WTC11 (cell line): ENCODE data around the gene FHOD3.

Experiments
- CBFB ChIP-seq: sonication (generic); formaldehyde crosslinking; IDR thresholded peaks from 2 replicates; pipeline ENCODE4 v1.8.1; 2022; ENCODE audit warnings: mild to moderate bottlenecking, low read depth, missing genetic modification reagents
- CREB1 ChIP-seq: sonication (generic); formaldehyde crosslinking; IDR thresholded peaks from 2 replicates; pipeline ENCODE4 v1.8.0; 2023; ENCODE audit warnings: mild to moderate bottlenecking, missing genetic modification reagents
- NR2C2 ChIP-seq: sonication (generic); formaldehyde crosslinking; IDR thresholded peaks from 2 replicates; pipeline ENCODE4 v1.8.0; 2022; ENCODE audit warnings: mild to moderate bottlenecking, missing genetic modification reagents
- NR3C1 ChIP-seq: sonication (generic); formaldehyde crosslinking; conservative IDR thresholded peaks from 2 replicates; pipeline ENCODE4 v1.8.1; 2023; ENCODE audit warnings: low read depth, mild to moderate bottlenecking, missing genetic modification reagents
- TEAD4 ChIP-seq: sonication (generic); formaldehyde crosslinking; IDR thresholded peaks from 2 replicates; pipeline ENCODE4 v1.8.0; 2022; ENCODE audit warnings: mild to moderate bottlenecking, missing genetic modification reagents
- ZNF263 ChIP-seq: sonication (generic); formaldehyde crosslinking; IDR thresholded peaks from 2 replicates; pipeline ENCODE4 v1.8.1; 2022; ENCODE audit warnings: low read depth, mild to moderate bottlenecking, moderate library complexity, missing genetic modification reagents
- ZNF317 ChIP-seq: sonication (generic); formaldehyde crosslinking; IDR thresholded peaks from 2 replicates; pipeline ENCODE4 v1.8.1; 2023; ENCODE audit warnings: low read depth, mild to moderate bottlenecking, moderate library complexity, missing genetic modification reagents, borderline replicate concordance
- ZNF416 ChIP-seq: fragments of 250-450 bp; sonication (Bioruptor Pico); IDR thresholded peaks from 2 replicates; pipeline ENCODE4 v1.9.0; 2021; ENCODE audit warnings: mild to moderate bottlenecking, inconsistent platforms
- TF ChIP-seq, protein P1 (sequence below): fragments of 200-600 bp; IDR thresholded peaks from 2 replicates; pipeline ENCODE4 v1.8.0; 2022; ENCODE audit warnings: antibody characterized with exemption
- TF ChIP-seq, protein P2 (sequence below): sonication (generic); formaldehyde crosslinking; IDR thresholded peaks from 2 replicates; pipeline ENCODE4 v1.8.1; 2022; ENCODE audit warnings: missing genetic modification reagents, borderline replicate concordance
- TF ChIP-seq, protein P3 (sequence below): sonication (generic); formaldehyde crosslinking; IDR thresholded peaks from 2 replicates; pipeline ENCODE4 v1.8.0; 2023; ENCODE audit warnings: mild to moderate bottlenecking, missing genetic modification reagents

GRCh38 chr18:36481935-36482334 is 184.4 kb downstream of the FHOD3 start:
- TF ChIP-seq, protein P1, sequence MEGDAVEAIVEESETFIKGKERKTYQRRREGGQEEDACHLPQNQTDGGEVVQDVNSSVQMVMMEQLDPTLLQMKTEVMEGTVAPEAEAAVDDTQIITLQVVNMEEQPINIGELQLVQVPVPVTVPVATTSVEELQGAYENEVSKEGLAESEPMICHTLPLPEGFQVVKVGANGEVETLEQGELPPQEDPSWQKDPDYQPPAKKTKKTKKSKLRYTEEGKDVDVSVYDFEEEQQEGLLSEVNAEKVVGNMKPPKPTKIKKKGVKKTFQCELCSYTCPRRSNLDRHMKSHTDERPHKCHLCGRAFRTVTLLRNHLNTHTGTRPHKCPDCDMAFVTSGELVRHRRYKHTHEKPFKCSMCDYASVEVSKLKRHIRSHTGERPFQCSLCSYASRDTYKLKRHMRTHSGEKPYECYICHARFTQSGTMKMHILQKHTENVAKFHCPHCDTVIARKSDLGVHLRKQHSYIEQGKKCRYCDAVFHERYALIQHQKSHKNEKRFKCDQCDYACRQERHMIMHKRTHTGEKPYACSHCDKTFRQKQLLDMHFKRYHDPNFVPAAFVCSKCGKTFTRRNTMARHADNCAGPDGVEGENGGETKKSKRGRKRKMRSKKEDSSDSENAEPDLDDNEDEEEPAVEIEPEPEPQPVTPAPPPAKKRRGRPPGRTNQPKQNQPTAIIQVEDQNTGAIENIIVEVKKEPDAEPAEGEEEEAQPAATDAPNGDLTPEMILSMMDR = no peak
- TF ChIP-seq ZNF263 (CRISPR knock-in tag) (no peak), ZNF416 (CRISPR knock-in tag) (no peak), CBFB (CRISPR knock-in tag) (no peak), ZNF317 (no peak), CREB1 (no peak), NR3C1 (no peak), NR2C2 (CRISPR knock-in tag) (no peak), TEAD4 (no peak)
- TF ChIP-seq, protein P2, sequence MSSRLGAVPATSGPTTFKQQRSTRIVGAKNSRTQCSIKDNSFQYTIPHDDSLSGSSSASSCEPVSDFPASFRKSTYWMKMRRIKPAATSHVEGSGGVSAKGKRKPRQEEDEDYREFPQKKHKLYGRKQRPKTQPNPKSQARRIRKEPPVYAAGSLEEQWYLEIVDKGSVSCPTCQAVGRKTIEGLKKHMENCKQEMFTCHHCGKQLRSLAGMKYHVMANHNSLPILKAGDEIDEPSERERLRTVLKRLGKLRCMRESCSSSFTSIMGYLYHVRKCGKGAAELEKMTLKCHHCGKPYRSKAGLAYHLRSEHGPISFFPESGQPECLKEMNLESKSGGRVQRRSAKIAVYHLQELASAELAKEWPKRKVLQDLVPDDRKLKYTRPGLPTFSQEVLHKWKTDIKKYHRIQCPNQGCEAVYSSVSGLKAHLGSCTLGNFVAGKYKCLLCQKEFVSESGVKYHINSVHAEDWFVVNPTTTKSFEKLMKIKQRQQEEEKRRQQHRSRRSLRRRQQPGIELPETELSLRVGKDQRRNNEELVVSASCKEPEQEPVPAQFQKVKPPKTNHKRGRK (CRISPR knock-in tag) = no peak
- TF ChIP-seq, protein P3, sequence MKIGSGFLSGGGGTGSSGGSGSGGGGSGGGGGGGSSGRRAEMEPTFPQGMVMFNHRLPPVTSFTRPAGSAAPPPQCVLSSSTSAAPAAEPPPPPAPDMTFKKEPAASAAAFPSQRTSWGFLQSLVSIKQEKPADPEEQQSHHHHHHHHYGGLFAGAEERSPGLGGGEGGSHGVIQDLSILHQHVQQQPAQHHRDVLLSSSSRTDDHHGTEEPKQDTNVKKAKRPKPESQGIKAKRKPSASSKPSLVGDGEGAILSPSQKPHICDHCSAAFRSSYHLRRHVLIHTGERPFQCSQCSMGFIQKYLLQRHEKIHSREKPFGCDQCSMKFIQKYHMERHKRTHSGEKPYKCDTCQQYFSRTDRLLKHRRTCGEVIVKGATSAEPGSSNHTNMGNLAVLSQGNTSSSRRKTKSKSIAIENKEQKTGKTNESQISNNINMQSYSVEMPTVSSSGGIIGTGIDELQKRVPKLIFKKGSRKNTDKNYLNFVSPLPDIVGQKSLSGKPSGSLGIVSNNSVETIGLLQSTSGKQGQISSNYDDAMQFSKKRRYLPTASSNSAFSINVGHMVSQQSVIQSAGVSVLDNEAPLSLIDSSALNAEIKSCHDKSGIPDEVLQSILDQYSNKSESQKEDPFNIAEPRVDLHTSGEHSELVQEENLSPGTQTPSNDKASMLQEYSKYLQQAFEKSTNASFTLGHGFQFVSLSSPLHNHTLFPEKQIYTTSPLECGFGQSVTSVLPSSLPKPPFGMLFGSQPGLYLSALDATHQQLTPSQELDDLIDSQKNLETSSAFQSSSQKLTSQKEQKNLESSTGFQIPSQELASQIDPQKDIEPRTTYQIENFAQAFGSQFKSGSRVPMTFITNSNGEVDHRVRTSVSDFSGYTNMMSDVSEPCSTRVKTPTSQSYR (CRISPR knock-in tag) = no peak
